ENCODE results near the gene MCU.

DNA sequence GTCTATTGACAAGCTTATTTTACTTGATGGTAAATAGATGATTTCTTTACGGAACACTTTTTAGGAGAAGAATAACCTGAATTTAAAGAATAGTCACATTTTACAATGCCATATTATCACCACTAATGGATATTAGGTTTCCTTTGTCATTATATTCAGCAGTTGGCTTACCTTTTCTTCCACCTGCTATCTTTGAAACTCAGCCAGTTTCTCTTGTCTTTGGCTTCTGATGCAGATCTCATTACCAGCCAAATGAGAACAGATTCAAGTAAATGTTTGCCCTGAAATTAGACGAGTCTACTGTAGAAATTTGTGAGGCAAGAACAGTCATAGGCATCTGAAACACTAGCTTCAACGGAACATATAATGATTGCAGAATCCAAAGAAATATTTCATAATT is 116.1 kb downstream of the MCU start:
- TF ChIP-seq, protein P1, sequence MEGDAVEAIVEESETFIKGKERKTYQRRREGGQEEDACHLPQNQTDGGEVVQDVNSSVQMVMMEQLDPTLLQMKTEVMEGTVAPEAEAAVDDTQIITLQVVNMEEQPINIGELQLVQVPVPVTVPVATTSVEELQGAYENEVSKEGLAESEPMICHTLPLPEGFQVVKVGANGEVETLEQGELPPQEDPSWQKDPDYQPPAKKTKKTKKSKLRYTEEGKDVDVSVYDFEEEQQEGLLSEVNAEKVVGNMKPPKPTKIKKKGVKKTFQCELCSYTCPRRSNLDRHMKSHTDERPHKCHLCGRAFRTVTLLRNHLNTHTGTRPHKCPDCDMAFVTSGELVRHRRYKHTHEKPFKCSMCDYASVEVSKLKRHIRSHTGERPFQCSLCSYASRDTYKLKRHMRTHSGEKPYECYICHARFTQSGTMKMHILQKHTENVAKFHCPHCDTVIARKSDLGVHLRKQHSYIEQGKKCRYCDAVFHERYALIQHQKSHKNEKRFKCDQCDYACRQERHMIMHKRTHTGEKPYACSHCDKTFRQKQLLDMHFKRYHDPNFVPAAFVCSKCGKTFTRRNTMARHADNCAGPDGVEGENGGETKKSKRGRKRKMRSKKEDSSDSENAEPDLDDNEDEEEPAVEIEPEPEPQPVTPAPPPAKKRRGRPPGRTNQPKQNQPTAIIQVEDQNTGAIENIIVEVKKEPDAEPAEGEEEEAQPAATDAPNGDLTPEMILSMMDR (conservative IDR thresholded peaks at IDR 0.05; ENCODE audit: low read depth, low read length) = no peak
- no peak for TF ChIP-seq EZH2 (IDR thresholded peaks at IDR 0.05; ENCODE audit: borderline replicate concordance, low read depth, low read length, poor library complexity, severe bottlenecking)

Data from A673 (cell line).